Measurements from ENCODE around the gene NRARP.

- TF ChIP-seq CTCF (IDR thresholded peaks at IDR 0.05) (no peak), POLR2AphosphoS5 (IDR thresholded peaks at IDR 0.05) (no peak), POLR2A (IDR thresholded peaks at IDR 0.05) (no peak), EP300 (IDR thresholded peaks at IDR 0.05) (no peak)
Observed at GRCh38 chr9:137349471-137350033, 47.5 kb upstream of the NRARP start.
